Fibroblast of villous mesenchyme (primary cell): ENCODE data around the gene AK5. TPM values are rescaled to one million over a fixed set of nuclear protein-coding genes. Genes with fewer than 3 reads are reported as not detected.

Experiments
- DNase-seq: peaks from one replicate; pipeline ENCODE4 v3.0.0-alpha.2; 2010; ENCODE audit warnings: low read depth
- H3K4me3 ChIP-seq: 2 replicates; pipeline ENCODE4 v1.5.1; 2011; ENCODE audit warnings: low read depth, mild to moderate bottlenecking, low read length
- total RNA-seq: library from RNA; depleted of rRNA; stranded (reverse); fragments of >200 nt; gene quantifications from 2 replicates; pipeline ENCODE4 v1.2.3, GENCODE V29; 2012
- TF ChIP-seq, protein P1 (sequence below): IDR thresholded peaks from 2 replicates; pipeline ENCODE4 v1.5.1; 2012; ENCODE audit warnings: low read depth, mild to moderate bottlenecking, low read length; ENCODE audit not compliant: insufficient read depth

Gene AK5
- total RNA-seq, 1 donor: 123 TPM

DNA sequence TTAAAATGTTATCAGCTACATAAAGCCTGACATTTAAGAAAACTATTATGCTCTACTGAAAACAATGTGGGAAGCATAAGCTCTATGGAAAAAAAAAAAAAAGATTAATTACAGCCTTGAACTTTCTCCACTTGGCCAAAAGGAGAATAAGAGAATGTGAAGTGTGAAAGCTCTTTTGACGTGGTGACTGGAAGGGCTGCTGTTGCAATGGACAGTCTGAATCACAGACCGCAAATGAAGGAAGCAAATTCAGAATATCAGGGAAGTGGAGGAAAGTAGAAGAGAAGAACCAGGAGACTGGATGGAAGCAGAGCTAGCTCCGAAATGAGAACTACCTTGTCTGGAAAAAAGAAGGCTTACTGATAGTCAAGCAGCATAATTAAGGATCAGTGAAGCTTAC lies 106.8 kb downstream of the AK5 start:
- no peak overlapping the region for H3K4me3 ChIP-seq
- TF ChIP-seq, protein P1, sequence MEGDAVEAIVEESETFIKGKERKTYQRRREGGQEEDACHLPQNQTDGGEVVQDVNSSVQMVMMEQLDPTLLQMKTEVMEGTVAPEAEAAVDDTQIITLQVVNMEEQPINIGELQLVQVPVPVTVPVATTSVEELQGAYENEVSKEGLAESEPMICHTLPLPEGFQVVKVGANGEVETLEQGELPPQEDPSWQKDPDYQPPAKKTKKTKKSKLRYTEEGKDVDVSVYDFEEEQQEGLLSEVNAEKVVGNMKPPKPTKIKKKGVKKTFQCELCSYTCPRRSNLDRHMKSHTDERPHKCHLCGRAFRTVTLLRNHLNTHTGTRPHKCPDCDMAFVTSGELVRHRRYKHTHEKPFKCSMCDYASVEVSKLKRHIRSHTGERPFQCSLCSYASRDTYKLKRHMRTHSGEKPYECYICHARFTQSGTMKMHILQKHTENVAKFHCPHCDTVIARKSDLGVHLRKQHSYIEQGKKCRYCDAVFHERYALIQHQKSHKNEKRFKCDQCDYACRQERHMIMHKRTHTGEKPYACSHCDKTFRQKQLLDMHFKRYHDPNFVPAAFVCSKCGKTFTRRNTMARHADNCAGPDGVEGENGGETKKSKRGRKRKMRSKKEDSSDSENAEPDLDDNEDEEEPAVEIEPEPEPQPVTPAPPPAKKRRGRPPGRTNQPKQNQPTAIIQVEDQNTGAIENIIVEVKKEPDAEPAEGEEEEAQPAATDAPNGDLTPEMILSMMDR: no peak
- DNase-seq: peak; percentile 23

DNA sequence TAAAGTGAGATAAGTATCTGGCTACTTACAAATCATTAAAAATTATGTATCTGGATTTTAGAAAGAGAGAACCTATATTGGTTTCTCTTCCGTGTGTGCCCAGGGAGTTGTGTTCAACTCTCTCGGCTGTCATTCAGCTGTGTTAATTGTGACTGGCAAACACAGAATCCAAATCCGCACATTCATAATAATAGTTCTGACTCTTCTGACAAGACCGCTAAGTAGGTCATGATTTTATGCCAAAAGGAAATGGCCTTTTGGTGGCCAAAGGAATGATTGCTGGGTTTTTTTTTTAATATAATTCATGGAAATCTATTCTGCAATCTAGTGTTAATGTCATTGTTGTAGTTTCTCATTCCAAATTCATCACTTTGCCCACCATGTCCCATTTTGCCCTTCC lies 110.7 kb downstream of the AK5 start:
- no peak overlapping the region for H3K4me3 ChIP-seq
- TF ChIP-seq, protein P1: no peak
- no peak for DNase-seq

DNA sequence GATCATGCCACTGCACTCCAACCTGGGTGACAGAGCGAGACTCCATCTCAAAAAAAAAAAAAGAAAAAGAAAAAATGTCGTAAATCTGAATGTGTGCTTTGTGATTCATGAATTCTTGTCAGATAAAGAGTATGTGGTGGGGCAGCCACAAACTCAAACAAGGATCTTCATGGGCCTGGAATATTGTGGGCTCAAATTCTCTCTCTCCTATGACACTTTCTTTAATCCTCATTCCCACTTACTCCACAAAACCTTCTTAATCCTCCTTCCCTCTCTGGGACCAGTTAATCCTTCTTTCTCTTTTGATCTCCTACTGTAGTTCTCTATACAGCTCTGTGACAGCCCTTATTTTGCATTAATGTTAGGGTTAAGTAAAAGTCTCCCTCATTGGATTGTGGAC lies 112.3 kb downstream of the AK5 start:
- H3K4me3 ChIP-seq: no peak overlapping the region
- TF ChIP-seq, protein P1: no peak

DNA sequence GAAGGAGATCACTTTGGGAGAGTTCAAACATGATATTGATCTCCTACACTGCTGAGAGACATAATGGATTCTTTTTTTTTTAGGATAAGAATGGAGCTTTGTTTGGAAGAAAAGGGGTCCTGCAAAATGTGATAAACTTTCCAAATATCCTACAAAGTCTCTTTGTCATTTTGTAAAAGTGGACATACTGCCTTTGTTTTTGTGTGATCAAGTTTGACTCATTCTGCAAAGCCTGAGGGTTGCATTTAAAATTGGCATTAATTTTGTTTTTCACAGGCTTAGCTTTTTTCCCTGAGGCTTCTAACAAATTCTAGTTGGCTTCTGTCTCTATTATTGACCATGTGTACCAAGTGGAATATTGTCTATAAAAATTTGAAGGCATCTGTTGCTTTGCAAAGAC lies 113.2 kb downstream of the AK5 start:
- no peak for DNase-seq
- H3K4me3 ChIP-seq: no peak overlapping the region
- TF ChIP-seq, protein P1: no peak

More for the DNA sequence above, 112.3 kb downstream of the AK5 start:
- DNase-seq: peak; percentile 37

DNA sequence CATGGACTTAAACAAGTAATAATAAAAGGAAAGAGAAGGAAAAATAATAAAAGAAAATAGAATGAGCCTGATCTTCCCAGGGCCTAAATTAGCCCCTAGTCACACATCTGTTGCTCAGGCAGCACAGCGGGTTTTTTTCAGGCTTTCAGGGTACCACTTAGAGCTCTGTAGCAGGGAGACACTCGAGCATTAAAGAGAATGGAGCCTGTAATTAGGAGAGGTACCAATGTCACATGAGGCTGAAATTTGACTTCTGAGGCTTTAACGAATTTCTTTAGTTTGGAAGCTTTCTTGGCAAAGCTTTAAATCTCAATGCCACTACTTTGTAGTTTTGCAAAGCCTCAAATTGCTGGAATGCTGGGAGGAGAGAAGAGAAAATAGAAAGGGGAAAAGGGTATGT lies 116.3 kb downstream of the AK5 start:
- no peak overlapping the region for H3K4me3 ChIP-seq
- no peak for DNase-seq
- TF ChIP-seq, protein P1: no peak

DNA sequence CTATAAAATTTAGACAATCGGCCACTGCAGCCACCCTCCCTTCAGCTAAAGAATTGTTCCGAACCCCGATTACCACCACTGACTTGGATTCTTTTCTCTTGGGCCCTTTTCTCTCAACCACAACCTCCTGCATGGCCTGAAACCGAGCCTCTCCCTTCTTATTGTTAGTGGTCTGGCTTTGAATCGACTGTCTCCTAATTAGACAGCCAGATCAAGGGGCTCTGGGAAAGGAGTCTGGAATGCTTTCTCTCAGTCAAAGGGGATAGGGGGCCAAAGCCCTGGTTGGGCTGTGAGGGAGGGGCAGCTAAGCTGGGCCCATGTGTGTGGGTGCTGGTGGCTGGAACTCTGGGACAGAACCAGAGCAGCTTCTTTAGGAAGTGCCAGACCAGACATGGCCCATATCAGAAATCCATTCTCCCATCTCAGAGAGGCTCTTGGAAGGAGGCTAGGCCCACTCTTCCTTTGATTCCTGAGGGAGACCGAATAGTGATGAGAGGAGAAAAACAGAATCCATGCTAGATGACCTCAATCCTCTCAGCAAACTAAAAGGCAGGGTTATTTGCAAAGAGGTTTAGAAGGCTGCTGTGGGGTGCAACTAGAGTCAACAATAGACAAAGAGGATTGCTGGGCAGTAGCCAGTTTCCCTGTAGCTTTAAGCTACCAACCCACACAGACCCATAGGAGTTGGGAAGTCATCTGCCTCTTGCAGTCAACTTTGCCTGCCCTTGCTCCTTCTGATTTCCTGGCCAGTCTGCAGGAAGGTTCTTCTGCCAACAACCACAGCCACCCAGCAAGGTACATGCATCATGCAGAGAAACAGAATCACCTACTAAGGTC lies 117.6 kb downstream of the AK5 start:
- DNase-seq: no peak
- no peak overlapping the region for H3K4me3 ChIP-seq
- TF ChIP-seq, protein P1: no peak
